HG02798 (cell line): ENCODE measurements around the gene PTPRH.
"Not testable (repeated sequence)": the region's sequence is repeated elsewhere in the genome, so short reads cannot be mapped to it uniquely, and the experiment has no call there.

Experiments used
- ATAC-seq: cut with Tn5 transposase; IDR thresholded peaks from one replicate; pipeline ENCODE4 v1.9.1; 2021; ENCODE audit warnings: mild to moderate bottlenecking; ENCODE audit not compliant: unreplicated experiment, poor library complexity

PTPRH gene

DNA sequence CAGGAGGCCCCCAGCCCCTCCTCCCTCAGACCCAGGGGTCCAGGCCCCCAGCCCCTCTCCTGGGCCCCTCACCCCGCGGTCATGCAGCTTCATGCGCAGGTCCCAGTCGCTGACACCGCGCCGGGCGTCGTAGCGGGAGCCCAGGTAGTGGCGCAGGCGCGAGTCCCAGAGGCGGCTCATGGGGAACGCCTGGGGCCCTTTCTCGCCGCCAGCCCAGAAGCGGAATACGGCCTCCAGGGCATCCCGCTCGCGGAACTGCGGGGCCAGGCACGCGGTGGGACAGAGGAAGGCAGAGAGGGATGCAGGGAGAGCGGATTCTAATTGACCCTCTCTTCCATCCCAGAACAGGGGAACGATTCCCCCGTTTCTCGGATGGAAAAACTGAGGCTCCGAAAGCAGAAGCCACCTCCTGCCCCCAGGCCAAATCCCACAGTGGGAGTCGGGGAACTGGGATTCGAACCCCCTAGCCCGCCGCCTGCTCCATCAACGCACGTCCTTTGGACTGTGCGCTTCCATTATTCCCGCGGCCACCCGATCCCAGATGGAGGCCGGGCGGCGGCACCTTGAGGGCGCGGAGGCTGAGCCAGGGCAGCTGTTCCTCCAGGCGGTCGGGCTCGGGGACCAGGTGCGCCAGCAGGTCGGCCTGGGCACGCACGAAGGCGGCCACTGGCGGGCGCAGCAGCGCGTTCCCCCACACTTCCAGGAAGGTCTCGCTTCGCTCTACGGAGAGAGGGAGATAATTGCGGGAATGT lies 47.6 kb downstream of the PTPRH start:
- ATAC-seq: no peak

DNA sequence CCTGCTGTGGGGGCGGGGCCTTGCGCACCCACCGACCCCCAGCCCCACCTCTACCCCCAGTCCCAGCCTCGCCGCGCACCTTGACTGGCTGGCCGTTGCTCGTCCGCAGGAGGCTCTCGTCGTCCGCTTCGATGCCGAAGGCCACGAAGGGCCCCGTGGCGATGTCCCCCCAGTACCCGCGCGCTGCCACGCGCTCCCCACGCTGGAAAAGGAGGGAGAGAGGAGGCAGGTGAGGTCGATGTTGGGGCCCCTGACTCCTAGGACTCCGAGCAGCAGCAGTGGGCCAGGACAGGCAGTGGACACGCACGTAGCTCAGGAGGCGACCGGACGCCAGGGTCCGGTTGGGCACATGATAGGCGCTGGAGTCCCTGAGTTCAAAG lies 48.3 kb downstream of the PTPRH start:
- no peak for ATAC-seq

DNA sequence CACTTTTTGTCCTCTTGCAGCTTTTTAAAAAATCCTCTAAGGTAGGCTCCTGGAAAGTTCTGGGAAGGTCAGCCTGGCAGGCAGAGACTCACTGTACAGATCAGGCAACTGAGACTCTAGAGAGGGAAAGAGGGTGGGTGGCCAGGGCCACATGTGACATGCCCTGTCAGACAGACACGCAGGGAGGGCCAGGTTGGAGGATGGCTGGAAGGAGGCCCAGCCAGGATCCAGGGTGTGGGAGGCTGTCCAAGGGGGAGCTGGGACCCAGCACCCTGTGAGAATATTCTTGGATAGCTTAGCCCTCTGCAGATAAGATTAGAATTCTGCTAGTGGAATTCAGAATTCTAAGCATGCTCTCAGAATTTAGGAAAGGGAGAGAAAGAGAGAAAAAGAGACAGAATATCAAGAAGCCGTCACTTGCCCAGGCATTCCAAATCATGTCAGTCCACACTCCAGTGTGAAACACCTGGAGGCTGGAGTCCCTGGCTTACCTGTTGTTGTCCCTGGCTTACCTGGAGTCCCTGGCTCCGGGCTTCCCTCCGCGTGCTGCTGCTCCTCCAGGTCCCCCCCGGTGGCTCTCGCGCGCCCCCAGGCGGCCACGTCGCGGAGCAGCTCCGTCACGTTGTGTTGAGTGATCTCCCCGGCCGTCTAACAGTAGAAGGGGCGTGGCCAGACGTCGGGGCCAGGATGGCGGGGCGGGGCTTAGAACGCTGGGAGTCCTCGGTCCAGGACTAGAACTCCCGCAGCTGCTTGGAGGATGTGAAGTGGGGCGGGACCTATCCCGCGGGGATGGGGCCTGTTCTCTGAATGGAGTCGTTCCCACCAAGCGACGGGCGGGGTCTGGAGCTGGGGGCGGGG lies 48.9 kb downstream of the PTPRH start:
- ATAC-seq: peak; percentile 71

DNA sequence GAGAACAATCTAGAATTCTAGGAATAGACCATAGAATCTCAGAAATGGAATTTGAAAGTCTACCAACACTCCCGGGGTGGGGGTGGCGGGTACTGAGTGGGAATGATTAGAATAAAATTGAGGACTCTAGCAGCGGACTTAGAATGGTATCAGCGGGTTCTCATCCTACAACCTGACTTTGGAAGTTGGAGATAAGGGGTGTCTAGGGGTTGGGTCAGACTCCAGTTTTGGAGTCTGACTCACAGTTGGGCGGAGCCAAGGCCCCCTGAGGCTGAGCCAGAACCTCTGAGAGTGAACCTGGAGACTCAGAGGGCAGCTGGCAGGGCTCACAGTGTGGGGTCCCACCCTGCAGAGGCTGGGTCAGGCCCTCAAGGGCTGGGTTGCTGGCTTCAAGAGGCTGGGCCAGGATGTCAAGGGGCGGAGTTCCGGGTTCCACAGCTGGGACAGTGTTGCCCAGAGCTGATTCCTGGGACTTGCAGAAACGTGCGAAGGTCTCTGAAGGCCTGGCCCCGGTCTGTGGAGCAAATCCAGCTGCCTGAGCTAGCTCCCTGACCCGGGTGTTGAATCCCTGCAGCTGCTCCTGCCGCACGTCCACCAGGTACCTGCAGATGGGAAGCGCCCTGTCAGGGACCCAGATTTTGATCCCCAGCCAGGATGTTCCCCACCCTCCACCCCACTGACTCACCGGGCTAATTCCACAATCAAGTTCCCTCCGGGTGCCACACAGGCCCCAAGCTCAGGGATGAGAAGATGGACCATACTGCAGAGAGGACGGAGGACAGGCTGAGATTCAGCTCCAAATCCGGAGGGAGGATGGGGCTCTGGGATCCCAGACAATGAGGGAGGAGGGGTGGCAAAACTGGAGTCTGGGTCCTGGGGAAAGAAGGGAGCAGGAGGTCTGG lies 50.2 kb downstream of the PTPRH start:
- ATAC-seq: no peak

DNA sequence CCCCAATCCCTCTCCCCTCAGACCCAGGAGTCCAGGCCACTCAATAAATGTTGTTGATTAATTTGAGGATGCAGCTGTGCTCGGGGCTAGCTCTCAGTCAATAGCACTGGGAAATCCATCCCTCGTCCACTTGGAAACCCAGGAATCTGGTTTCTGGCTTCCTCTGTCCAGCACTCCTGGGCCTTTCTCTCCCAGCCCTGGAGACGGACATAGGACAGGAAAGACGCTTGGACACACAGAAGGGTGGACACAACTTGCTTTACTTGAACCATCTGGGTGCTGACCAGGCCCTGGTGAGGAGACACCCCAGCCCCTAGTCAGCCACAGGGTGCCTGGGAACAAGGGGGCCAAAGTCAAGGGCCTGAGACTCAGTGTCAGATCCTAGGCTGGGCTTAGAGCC lies 50.9 kb downstream of the PTPRH start:
- no peak for ATAC-seq

DNA sequence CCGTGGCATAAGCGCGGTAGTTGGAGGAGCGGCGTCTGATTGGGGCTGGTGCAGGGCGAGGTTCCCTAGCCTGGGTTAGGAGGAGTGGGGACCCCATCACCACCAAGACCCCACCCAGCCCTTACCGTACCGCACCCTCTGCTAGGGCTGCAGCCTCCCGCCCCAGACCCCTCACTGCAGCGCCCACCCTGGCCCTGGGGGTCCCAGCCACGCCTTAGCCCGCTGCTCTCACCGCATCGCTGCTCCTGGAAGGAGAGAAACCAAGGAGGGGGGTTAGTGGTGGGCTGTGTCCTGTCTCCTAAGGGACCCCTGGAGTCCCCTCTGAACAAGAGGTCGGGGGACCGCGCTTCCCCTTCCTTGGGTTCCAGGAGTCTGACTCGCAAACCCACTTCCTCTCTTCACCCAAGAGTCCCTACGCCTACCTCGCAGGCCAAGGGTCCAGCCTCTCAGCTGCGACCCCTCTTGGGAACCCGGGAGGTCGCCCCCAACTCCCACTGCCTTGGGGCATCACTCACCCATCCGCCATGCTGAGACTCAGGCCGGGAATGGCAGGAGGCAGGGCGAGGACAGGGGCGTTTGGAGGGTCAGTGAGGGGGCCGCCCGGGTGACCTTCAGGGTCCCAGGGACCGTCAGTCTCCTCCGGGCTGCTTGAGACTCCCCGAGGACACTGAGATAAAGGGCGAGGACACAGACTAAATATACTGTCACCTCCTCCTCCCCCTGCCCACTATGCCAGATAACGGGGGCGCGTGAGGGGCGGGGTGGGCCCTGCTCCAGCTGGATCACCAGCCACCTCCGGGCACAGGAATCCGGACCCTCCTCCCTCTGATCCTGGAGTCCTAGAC lies 52.0 kb downstream of the PTPRH start, which contains the start of gene TNNI3:
Gene TNNI3, minus strand, starts transcription at position 669 of the 845 bp plus-strand sequence. Its CDS starts 143 bp downstream, at position 526.
- ATAC-seq: no peak

DNA sequence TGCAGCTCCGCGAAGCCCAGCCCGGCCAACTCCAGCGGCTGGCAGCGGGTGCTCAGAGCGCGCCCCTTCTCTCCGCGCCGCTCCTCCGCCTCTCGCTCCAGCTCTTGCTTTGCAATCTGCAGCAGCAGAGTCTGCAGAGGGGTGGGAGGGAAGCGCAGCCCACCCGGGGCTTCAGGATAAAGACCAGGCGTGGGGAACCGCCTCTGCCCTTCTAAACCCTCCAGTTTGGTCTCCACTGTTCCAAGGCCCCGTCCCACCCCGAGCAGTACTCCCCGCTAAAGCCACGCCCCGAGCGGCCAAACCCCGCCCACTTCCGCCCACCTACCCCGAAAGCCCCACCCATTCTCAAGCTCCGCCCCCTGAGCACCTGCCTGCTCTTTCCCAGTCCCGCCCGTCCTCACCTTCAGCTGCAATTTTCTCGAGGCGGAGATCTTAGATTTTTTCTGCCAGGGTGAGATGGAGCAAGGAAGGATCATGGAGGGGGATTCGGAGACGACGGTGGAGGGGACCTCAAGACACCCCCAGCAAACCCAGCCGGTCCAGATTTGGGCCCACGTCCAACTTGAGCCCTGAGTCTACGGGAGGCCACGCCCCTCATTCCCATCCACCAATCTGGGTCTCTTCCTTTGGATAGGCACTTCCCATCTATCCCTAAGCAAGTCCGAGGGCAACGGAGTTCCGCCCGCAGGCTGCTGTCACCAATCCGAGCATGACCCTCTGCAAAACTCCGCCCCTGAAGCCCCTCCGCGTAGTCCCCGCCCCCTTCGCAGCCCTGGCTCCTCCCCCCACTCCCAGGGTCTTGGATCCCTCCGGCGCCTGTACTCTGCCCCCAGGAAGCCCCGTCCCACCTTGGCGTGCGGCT lies 52.9 kb downstream of the PTPRH start:
- no peak for ATAC-seq

DNA sequence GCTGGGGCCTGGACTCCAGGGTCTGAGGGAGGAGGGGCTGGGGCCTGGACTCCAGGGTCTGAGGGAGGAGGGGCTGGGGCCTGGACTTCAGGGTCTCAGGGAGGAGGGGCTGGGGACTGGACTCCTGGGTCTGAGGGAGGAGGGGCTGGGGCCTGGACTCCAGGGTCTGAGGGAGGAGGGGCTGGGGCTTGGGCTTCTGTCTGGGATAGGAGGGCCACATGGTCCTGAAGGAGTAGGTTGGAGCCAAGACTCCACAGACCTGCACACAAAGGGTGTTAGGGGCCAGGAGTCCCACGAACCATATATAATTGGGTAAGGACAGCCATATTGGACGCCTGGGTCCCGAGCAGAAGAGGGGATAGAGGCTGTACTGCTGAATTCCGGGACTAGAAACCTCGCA lies 53.5 kb downstream of the PTPRH start:
- not testable (repeated sequence) for ATAC-seq

DNA sequence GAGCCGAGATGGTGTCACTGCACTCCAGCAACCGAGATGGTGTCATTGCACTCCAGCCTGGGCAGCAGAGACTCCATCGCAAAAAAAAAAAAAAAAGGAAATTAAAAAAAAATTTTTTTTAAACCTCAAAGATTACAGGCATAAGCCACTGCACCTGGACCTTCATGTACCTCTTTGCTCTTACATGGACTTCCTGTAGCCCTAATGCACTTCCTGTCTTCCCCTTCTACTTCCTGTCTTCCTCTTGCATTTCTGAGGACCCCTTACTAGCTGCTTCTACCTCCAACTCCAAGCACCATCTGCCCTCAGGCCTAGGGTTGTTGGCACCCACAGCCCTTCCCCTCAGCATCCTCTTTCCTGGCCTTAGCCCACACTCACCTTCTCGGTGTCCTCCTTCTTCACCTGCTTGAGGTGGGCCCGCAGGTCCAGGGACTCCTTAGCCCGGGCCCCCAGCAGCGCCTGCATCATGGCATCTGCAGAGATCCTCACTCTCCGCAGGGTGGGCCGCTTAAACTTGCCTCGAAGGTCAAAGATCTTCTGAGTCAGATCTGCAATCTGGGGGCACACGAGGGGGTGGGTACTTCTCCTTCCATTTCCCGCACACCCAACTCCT lies 55.5 kb downstream of the PTPRH start:
- no peak for ATAC-seq

DNA sequence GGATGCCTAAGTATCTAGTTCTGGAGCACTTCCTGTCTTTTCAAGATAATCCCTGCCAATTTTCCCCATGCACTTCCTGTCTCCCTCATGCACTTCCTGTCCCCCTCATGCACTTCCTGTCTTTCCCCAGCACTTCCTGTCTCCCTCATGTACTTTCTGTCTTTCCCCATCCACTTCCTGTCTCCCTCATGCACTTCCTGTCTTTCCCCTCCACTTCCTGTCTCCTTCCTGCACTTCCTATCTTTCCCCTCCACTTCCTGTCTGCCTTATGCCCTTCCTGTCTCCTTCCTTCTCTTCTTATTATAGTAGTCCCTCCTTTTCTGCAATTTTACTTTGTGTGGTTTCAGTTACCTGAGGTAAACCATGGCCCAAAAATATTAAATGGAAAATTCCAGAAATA lies 57.3 kb downstream of the PTPRH start:
- ATAC-seq: no peak

DNA sequence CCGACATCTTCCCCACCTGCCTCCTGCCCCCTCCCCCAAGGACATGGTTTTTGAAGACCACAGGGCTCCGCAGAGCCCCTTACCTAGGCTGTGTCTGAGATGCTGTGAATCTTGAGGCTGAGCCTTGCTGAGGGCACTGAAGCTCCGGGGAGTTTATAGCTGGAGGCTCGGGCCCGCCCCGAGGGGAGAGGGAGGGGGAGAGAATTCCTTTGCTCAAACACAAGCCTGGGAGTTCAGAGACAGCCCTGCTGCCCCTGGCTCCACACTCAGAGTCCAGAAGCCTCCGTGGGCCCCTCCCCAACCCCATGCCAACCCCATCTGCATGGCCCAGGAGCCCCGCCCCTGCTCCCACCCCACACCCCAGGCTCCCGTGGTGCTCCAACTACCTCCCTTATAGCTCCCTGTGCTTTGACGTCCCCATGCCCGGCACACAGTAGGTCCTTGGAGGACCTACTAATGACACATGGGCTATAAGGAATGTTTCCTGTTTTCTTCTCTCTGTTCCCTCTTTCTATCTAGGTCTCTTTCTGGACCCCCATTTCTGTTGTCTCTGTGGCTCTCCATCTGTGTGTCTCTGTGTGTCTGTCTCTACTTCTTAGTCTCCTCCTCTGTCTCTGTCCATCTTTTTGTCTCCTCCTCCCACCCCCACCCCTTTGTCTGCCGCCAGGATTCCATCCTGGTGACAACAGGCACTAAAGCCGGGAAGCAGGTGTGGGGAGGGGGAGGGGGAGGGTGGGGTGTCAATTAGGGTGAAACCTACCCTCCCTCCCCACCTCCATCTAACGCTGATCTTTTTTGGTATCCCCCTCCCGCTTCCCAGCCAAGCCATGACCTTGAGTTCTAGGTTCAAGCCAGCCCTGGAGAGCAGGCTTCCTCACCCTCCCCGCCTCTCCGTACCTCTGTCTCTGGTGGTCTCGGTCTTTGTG lies 60.0 kb downstream of the PTPRH start, which contains the start of gene TNNT1:
Gene TNNT1, minus strand, starts transcription at position 129 of the 926 bp plus-strand sequence. CDS start 2,049 bp downstream, outside the sequence.
- ATAC-seq: no peak

DNA sequence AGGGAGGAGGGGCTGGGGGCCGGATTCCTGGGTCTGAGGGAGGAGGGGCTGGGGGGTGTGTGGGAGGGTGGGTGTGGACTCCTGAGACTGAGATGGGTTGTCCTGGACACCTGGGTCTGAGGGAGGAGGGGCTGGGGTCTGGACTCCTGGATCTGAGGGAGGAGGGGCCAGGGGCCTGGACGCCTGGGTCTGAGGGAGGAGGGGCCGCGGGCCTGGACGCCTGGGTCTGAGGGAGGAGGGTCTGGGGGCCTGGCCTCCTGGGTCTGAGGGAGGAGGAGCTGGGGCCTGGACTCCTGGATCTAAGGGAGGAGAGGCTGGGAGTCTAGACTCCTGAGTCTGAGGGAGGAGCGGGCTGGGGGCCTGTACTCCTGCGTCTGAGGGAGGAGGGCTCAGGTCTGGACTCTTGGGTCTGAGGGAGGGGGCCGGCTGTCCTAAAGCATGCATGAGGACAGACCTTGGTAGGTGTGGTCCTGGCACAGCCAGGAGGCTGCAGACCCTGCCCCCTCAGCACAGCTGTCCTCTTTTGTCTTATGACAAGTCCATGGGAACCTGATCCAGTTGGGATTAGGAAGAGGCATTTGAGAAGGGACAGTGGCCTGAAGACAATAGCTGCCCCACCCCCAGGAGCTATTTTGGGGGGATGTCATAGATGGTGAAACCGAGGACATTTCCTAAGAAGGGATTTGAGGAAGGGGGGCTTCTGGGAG lies 61.6 kb downstream of the PTPRH start:
- no peak for ATAC-seq

DNA sequence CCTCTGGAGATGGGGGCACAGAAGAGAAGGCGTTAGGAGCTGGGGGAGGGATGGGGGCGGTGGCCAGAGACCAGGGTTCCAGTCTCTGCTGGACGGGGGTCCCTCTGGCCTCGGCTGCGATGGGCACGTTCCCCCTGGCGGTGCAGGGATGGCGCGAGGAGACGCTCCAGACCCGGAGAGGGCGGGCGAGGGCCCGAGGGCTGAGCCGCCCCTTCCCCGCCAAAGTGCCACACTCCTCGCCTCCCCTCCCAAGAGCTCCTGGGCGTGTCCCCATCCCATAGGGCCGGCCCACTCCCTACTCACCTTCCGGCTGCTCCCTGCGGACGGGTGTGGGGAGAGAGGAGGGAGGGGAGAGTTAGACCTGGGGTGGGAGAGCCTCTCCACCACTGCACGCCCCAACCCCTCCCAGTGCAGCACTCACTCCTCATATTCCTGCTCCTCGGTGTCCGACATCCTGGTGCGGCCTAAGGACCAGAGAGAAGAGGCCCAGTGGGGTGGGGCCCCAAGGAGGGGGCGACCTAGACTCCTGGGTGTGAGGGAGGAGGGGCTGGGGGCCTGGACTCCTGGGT lies 62.5 kb downstream of the PTPRH start:
- no peak for ATAC-seq

DNA sequence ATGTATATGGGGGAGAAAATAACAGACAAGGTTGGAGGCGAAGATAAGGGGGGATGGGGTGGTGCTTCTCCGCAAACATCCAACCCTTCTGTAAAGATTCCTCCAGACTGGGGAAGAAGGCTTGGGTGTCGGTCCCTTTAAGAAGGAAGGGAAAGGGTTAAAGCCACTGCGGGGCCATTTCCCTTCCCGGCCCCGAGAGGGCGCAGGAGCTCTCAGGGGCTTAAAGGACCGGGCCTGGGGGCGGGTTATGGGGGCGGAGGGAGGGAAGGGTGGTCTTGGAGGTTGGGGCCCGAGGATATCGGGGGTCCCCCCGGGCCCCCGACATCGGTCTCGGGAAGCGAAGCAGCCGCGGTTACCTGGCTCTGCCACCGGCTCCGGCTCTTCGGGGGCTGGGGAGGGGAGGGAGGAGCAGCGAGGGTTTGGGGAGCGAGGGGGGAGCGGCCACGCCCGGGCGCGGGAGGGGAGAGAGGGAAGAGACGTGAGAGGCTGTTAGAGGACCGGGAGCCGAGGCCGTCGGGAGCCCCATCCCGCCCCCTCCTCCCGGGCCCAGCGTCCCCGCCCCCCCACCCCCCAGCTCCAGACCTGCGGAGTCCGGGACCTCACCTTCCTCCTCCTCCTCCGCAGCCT lies 63.1 kb downstream of the PTPRH start:
- ATAC-seq: no peak

DNA sequence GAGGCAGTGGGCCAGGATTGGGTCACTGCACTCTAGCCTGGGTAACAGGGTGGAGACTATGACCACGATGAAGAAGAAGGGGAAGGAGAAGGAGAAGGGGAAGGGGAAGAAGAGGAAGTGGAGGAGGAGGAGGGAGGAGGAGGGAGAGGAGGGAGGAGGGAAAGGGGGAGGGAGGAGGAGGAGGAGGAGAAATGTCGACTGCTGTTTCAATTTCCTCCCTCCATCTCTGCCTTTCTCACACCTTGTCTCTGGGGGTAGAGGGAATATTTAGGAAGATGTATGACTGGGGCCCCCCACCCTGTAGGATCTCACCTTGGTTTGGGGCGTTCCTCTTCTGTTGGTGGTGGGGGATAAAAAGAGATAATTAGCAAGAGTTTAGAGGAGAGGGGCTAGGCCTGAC lies 64.1 kb downstream of the PTPRH start:
- no peak for ATAC-seq

DNA sequence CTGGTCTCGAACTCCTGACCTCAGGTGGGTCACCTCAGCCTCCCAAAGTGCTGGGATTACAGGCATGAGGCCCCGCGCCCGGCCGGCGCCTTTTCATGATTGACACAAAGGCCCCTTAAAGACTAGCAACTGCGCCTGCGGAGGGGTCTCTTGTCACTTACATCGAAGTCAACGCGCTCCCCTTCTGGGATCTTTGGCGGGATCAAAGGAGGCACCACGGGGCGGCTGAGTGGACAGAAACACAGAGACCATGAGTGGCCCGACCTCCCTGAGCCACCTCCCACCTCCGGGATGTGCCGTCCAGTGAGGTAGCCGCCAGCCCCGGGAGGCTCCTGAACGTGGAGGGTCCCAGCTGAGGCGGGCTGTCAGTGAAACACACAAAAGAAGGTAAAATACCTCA lies 67.6 kb downstream of the PTPRH start:
- no peak for ATAC-seq
